Measurements from ENCODE around the gene FHAD1. TPM values are rescaled to one million over a fixed set of nuclear protein-coding genes. Genes with fewer than 3 reads are reported as not detected.

FHAD1 gene
- total RNA-seq, 1 experiment from 2014 or later, result 1.9 TPM

DNA sequence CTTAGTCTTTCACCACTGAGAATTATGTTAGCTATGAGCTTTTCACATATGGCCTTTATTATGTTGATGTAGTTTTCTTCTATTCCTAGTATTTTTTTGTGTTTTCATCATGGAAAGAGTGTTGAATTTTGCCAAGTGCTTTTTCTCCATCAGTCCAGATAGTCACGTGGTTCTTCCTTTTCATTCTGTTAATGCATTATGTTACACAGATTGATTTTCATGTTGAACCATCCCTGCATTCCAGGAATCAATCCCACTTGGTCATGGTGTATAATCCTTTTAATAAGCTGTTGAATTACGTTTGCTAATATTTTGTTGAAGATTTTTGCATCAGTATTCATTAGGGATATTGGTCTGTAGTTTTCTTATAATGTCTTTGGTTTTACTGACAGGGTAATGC lies 17.7 kb downstream of the FHAD1 start:
- H3K79me2 ChIP-seq (ENCODE audit: insufficient read depth, low read length), result no peaks in the 10 kb centered on the region
- H3K9me3 ChIP-seq (ENCODE audit: control insufficient read depth, low read depth, low read length), result no peaks in the 10 kb centered on the region
- peaks cover 10 to 14% of the 10 kb centered on the region in 2 experiments for H3K4me1 Mint-ChIP-seq
- H3K27ac ChIP-seq (ENCODE audit: insufficient read length, low read depth, low read length), result no peak overlapping the region
- no peak overlapping the region for H3K56ac ChIP-seq (ENCODE audit: insufficient read length, low read depth, low read length)
- no peak overlapping the region for H3K4me2 ChIP-seq (ENCODE audit: insufficient read depth, insufficient read length, low read length)
- no peak overlapping the region for H3K27ac Mint-ChIP-seq
- 0 out of 5 replicates have a peak, but pooled peaks cover 0 to 3% of the 10 kb centered on the region in 2 experiments for H3K9me3 Mint-ChIP-seq
- H2BK20ac ChIP-seq (ENCODE audit: low read depth, low read length, poor library complexity, severe bottlenecking), result no peak overlapping the region
- no peaks in the 10 kb centered on the region for H3K23me2 ChIP-seq (ENCODE audit: insufficient read length, low read depth, low read length, poor library complexity, severe bottlenecking)
- no peak overlapping the region for H3K23ac ChIP-seq (ENCODE audit: insufficient read length, low read depth, low read length)
- H2AFZ ChIP-seq (ENCODE audit: low read length), result no peak overlapping the region
- no peak overlapping the region for H2AK5ac ChIP-seq (ENCODE audit: insufficient read length, low read length)
- no peaks in the 10 kb centered on the region for H3K36me3 Mint-ChIP-seq (ENCODE audit: insufficient read depth in 1 of 3, low read depth in 3 of 3)
- H2BK15ac ChIP-seq (ENCODE audit: low read depth, low read length), result no peak overlapping the region
- DNase-seq, result no peak
- H3K18ac ChIP-seq (ENCODE audit: insufficient read length, low read depth, low read length), result no peak overlapping the region
- H2BK5ac ChIP-seq (ENCODE audit: insufficient read length, low read length), result no peak overlapping the region
- no peaks in the 10 kb centered on the region for H3K79me1 ChIP-seq (ENCODE audit: insufficient read depth, low read depth, low read length, poor library complexity, severe bottlenecking)
- WGBS (ENCODE audit: extremely low coverage, insufficient read length, low lambda C conversion rate), result no CpG with 5 or more reads among the region's 2 CpGs
- no peak overlapping the region for H3K14ac ChIP-seq (ENCODE audit: insufficient read depth, low read length)
- H3T11ph ChIP-seq (ENCODE audit: low read length), result no peak overlapping the region
- TF ChIP-seq, protein P1, sequence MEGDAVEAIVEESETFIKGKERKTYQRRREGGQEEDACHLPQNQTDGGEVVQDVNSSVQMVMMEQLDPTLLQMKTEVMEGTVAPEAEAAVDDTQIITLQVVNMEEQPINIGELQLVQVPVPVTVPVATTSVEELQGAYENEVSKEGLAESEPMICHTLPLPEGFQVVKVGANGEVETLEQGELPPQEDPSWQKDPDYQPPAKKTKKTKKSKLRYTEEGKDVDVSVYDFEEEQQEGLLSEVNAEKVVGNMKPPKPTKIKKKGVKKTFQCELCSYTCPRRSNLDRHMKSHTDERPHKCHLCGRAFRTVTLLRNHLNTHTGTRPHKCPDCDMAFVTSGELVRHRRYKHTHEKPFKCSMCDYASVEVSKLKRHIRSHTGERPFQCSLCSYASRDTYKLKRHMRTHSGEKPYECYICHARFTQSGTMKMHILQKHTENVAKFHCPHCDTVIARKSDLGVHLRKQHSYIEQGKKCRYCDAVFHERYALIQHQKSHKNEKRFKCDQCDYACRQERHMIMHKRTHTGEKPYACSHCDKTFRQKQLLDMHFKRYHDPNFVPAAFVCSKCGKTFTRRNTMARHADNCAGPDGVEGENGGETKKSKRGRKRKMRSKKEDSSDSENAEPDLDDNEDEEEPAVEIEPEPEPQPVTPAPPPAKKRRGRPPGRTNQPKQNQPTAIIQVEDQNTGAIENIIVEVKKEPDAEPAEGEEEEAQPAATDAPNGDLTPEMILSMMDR (conservative IDR thresholded peaks at IDR 0.05), result no peak
- H4K8ac ChIP-seq (replicated peaks; ENCODE audit: insufficient read length, low read depth, low read length), result no peak overlapping the region
- no peak overlapping the region for H3K4ac ChIP-seq (ENCODE audit: low read depth, low read length)
- H3K27me3 ChIP-seq (ENCODE audit: insufficient read depth, low read length), result no peaks in the 10 kb centered on the region
- H3K4me3 Mint-ChIP-seq, result no peak overlapping the region
- H3K9ac ChIP-seq (ENCODE audit: extremely low read depth, insufficient read length, low read length), result no peak overlapping the region
- H2BK120ac ChIP-seq (ENCODE audit: low read depth, low read length, poor library complexity, severe bottlenecking), result no peak overlapping the region
- H4K5ac ChIP-seq (ENCODE audit: insufficient read length, low read depth, low read length), result no peak overlapping the region
- no peaks in the 10 kb centered on the region for H3K4me1 ChIP-seq (ENCODE audit: insufficient read depth, low read length)
- H2BK12ac ChIP-seq (ENCODE audit: insufficient read length, low read depth, low read length), result no peak overlapping the region
- H4K20me1 ChIP-seq (ENCODE audit: control insufficient read depth, insufficient read depth, insufficient read length), result no peaks in the 10 kb centered on the region
- H3K27me3 Mint-ChIP-seq (ENCODE audit: low read depth), result peaks cover 12% of the 10 kb centered on the region
- H4K91ac ChIP-seq (ENCODE audit: insufficient read length, low read depth, low read length), result no peak overlapping the region
